Nephron (organoid): ENCODE results near the gene ECE2.
A peak's percentile ranks its signal among the peaks of the same experiment; 100 is the strongest.
"Not testable (repeated sequence)": the region's sequence is repeated elsewhere in the genome, so short reads cannot be mapped to it uniquely, and the experiment has no call there.

Source experiments
- H3K27ac Mint-ChIP-seq, 3 experiments: 2 replicates each; pipeline ENCODE4 v1.8.0; 2020; ENCODE audit warnings: mixed read lengths in 3 of 3, mild to moderate bottlenecking in 2 of 3, moderate library complexity in 1 of 3
- H3K27me3 Mint-ChIP-seq: 2 replicates; pipeline ENCODE4 v1.8.0; 2021; ENCODE audit warnings: low read depth, mild to moderate bottlenecking, moderate library complexity, mixed read lengths
- H3K36me3 Mint-ChIP-seq: 2 replicates; pipeline ENCODE4 v1.8.0; 2020; ENCODE audit warnings: low read depth, mixed read lengths
- H3K4me1 Mint-ChIP-seq: 2 replicates; pipeline ENCODE4 v1.8.0; 2020; ENCODE audit warnings: mixed read lengths
- H3K4me3 Mint-ChIP-seq, 3 experiments: 2 replicates each; pipeline ENCODE4 v1.8.0; 2020; ENCODE audit warnings: mild to moderate bottlenecking in 3 of 3, mixed read lengths in 3 of 3, moderate library complexity in 2 of 3
- H3K9me3 Mint-ChIP-seq: 2 replicates; pipeline ENCODE4 v1.8.0; 2020; ENCODE audit warnings: mixed read lengths
- TF ChIP-seq, protein P1 (sequence below), 3 experiments: fragments of 200-600 bp; sonication (generic); IDR thresholded peaks; one replicate each; pipeline ENCODE4 v1.5.0; 2021; ENCODE audit warnings: antibody characterized with exemption in 3 of 3; ENCODE audit not compliant: unreplicated experiment in 3 of 3

Gene ECE2

GRCh38 chr3:184338511-184338945 is 62.7 kb downstream of the ECE2 start:
- H3K27me3 Mint-ChIP-seq = peaks cover 3% of the 10 kb centered on the region
- peak overlapping the region; percentile 67 to 96 (median 89) for H3K27ac Mint-ChIP-seq
- H3K4me3 Mint-ChIP-seq = peak overlapping the region; percentile 91 to 94 (median 93)
- H3K9me3 Mint-ChIP-seq = no peaks in the 10 kb centered on the region
- peaks cover 32% of the 10 kb centered on the region for H3K4me1 Mint-ChIP-seq
- TF ChIP-seq, protein P1, sequence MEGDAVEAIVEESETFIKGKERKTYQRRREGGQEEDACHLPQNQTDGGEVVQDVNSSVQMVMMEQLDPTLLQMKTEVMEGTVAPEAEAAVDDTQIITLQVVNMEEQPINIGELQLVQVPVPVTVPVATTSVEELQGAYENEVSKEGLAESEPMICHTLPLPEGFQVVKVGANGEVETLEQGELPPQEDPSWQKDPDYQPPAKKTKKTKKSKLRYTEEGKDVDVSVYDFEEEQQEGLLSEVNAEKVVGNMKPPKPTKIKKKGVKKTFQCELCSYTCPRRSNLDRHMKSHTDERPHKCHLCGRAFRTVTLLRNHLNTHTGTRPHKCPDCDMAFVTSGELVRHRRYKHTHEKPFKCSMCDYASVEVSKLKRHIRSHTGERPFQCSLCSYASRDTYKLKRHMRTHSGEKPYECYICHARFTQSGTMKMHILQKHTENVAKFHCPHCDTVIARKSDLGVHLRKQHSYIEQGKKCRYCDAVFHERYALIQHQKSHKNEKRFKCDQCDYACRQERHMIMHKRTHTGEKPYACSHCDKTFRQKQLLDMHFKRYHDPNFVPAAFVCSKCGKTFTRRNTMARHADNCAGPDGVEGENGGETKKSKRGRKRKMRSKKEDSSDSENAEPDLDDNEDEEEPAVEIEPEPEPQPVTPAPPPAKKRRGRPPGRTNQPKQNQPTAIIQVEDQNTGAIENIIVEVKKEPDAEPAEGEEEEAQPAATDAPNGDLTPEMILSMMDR (IDR thresholded peaks at IDR 0.05; ENCODE audit: unreplicated experiment in 3 of 3) = peak in 2 of 3 experiments; percentile 8 to 10
- H3K36me3 Mint-ChIP-seq = peaks cover 14% of the 10 kb centered on the region

DNA sequence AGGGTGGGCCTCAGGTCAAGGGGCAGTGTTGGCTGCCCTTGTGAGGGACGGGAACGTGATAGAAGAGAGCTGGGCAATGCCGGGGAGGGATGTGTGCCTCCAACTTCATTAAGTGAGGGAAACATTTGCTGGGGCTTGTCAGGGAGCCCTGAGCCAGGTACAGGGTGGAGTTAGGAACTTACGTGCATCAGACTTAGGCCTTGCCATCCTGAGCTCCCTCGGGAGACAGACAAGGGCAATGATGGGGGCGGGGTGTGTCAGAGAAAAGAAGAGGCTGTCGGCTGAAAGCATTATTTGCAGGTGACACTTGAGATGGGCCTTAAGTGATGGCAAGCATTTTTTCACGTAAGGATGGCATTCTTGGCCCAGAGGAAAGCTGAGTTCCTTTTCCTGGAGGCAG is 63.2 kb downstream of the ECE2 start:
- H3K4me1 Mint-ChIP-seq = peaks cover 33% of the 10 kb centered on the region
- H3K27me3 Mint-ChIP-seq = peaks cover 3% of the 10 kb centered on the region
- peak overlapping the region in 2 of 3 experiments; percentile 52 to 89 for H3K27ac Mint-ChIP-seq
- TF ChIP-seq, protein P1 (IDR thresholded peaks at IDR 0.05; ENCODE audit: unreplicated experiment in 3 of 3) = no peak
- H3K9me3 Mint-ChIP-seq = no peaks in the 10 kb centered on the region
- H3K4me3 Mint-ChIP-seq = peak overlapping the region; percentile 61 to 93 (median 70)
- H3K36me3 Mint-ChIP-seq = peaks cover 10% of the 10 kb centered on the region

DNA sequence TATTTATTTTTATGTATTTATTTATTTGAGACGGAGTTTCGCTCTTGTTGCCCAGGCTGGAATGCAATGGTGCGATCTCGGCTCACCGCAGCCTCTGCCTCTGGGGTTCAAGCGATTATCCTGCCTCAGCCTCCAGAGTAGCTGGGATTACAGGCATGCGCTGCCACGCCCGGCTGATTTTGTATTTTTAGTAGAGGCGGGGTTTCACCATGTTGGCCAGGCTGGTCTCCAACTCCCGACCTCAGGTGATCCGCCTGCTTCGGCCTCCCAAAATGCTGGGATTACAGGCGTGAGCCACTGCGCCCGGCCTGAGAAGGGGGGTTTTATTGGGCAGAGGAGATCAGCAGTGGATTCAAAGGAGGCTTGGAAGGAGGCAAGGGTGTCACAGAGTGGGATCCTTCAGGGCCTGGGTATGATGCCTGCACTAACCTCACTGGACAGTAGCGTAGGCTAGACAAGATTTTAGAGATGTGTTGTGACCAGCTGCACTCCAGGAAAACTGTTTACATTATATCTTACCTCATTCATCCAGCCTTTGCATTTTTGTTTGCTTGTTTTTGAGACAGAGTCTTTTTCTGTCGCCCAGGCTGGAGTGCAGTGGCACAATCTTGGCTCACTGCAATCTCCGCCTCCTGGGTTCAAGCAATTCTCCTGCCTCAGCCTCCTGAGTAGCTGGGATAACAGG is 63.8 kb downstream of the ECE2 start:
- H3K27me3 Mint-ChIP-seq, H3K9me3 Mint-ChIP-seq, H3K36me3 Mint-ChIP-seq, H3K4me3 Mint-ChIP-seq: not testable (repeated sequence)
- H3K4me1 Mint-ChIP-seq = peaks cover 33% of the 10 kb centered on the region
- peak overlapping the region in 1 of 3 experiments; percentile 89 for H3K27ac Mint-ChIP-seq

- Mint-ChIP-seq H3K4me3 (no peak overlapping the region), H3K27me3 (peaks cover 3% of the 10 kb centered on the region), H3K9me3 (no peaks in the 10 kb centered on the region), H3K27ac (no peak overlapping the region), H3K4me1 (peaks cover 40% of the 10 kb centered on the region), H3K36me3 (peaks cover 17% of the 10 kb centered on the region)
- TF ChIP-seq, protein P1 (IDR thresholded peaks at IDR 0.05; ENCODE audit: unreplicated experiment in 3 of 3) = no peak
Observed at GRCh38 chr3:184341925-184342324, 66.1 kb downstream of the ECE2 start.
